ENCODE measurements around the gene PTPN1.
A peak's percentile ranks its signal among the peaks of the same experiment; 100 is the strongest.

The PTPN1 gene

GRCh38 chr20:50510706-50511542 is 741 bp downstream of the PTPN1 start:
- DNase-seq (ENCODE audit: extremely low read depth in 1 of 2, low read depth in 1 of 2): no peak

- DNase-seq (ENCODE audit: extremely low read depth in 1 of 2, low read depth in 1 of 2): no peak
Measured at GRCh38 chr20:50512323-50512722, 2.1 kb downstream of the PTPN1 start.

GRCh38 chr20:50513169-50514034 is 3.2 kb downstream of the PTPN1 start:
- DNase-seq (ENCODE audit: extremely low read depth in 1 of 2, low read depth in 1 of 2): no peak

- DNase-seq (ENCODE audit: extremely low read depth in 1 of 2, low read depth in 1 of 2): no peak
Measured at GRCh38 chr20:50514035-50514337, 3.8 kb downstream of the PTPN1 start.

- no peak for DNase-seq (ENCODE audit: extremely low read depth in 1 of 2, low read depth in 1 of 2)
Measured at GRCh38 chr20:50514750-50515149, 4.6 kb downstream of the PTPN1 start.

GRCh38 chr20:50515471-50516106 is 5.4 kb downstream of the PTPN1 start:
- no peak for DNase-seq (ENCODE audit: extremely low read depth in 1 of 2, low read depth in 1 of 2)

- DNase-seq (ENCODE audit: extremely low read depth in 1 of 2, low read depth in 1 of 2): no peak
Measured at GRCh38 chr20:50516180-50516934, 6.2 kb downstream of the PTPN1 start.

GRCh38 chr20:50516935-50517816 is 7.0 kb downstream of the PTPN1 start:
- DNase-seq (ENCODE audit: extremely low read depth in 1 of 2, low read depth in 1 of 2): no peak

- DNase-seq (ENCODE audit: extremely low read depth in 1 of 2, low read depth in 1 of 2): no peak
Measured at GRCh38 chr20:50517817-50518154, 7.6 kb downstream of the PTPN1 start.

GRCh38 chr20:50518270-50518721 is 8.1 kb downstream of the PTPN1 start:
- DNase-seq (ENCODE audit: extremely low read depth in 1 of 2, low read depth in 1 of 2): no peak

- no peak for DNase-seq (ENCODE audit: extremely low read depth in 1 of 2, low read depth in 1 of 2)
Measured at GRCh38 chr20:50519036-50519762, 9.0 kb downstream of the PTPN1 start.

- peak in 1 of 2 donors; percentile 53 for DNase-seq (ENCODE audit: extremely low read depth in 1 of 2, low read depth in 1 of 2)
Measured at GRCh38 chr20:50520222-50520880, 10.2 kb downstream of the PTPN1 start.

GRCh38 chr20:50521221-50522052 is 11.3 kb downstream of the PTPN1 start:
- no peak for DNase-seq (ENCODE audit: extremely low read depth in 1 of 2, low read depth in 1 of 2)

- DNase-seq (ENCODE audit: extremely low read depth in 1 of 2, low read depth in 1 of 2): no peak
Measured at GRCh38 chr20:50522053-50522674, 12.0 kb downstream of the PTPN1 start.

- no peak for DNase-seq (ENCODE audit: extremely low read depth in 1 of 2, low read depth in 1 of 2)
Measured at GRCh38 chr20:50523552-50524167, 13.5 kb downstream of the PTPN1 start.

- no peak for DNase-seq (ENCODE audit: extremely low read depth in 1 of 2, low read depth in 1 of 2)
Measured at GRCh38 chr20:50525681-50526080, 15.5 kb downstream of the PTPN1 start.

- no peak for DNase-seq (ENCODE audit: extremely low read depth in 1 of 2, low read depth in 1 of 2)
Measured at GRCh38 chr20:50526403-50526989, 16.3 kb downstream of the PTPN1 start.
